Measurements from ENCODE around the gene PDE11A. TPM values are rescaled to one million over a fixed set of nuclear protein-coding genes. Genes with fewer than 3 reads are reported as not detected.

Gene PDE11A
- total RNA-seq, 5 donors from 2014 or later (not counting 1 experiment from before 2014, with no cell fraction given): not detected

- no peaks in the 10 kb centered on the region for H3K36me3 ChIP-seq (ENCODE audit: control insufficient read depth in 2 of 2, extremely low read depth in 1 of 2, insufficient read depth in 1 of 2, low read length in 1 of 2)
- CTCF ChIA-PET: no interaction called here
- DNase-seq: no peak
- no peak overlapping the region for H3K4me3 ChIP-seq (ENCODE audit: control insufficient read depth in 1 of 2, extremely low read depth in 1 of 2, low read length in 1 of 2)
- Mint-ChIP-seq H3K4me3 (no peak overlapping the region), H3K27ac (no peak overlapping the region), H3K27me3 (peaks cover 17 to 19% of the 10 kb centered on the region in 2 donors), H3K4me1 (no peaks in the 10 kb centered on the region), H3K9me3 (no peaks in the 10 kb centered on the region), H3K36me3 (no peaks in the 10 kb centered on the region)
- ATAC-seq (replicated peaks in 1 of 4): no peak
- H3K4me1 ChIP-seq (ENCODE audit: control insufficient read depth in 1 of 2, extremely low read depth in 1 of 2, insufficient read depth in 2 of 2, low read length in 2 of 2): no peaks in the 10 kb centered on the region
- no peaks in the 10 kb centered on the region for H3K27me3 ChIP-seq (replicated peaks in 1 of 2; ENCODE audit: control insufficient read depth in 2 of 2, extremely low read depth in 1 of 2, insufficient read depth in 2 of 2, low read length in 1 of 2)
- no peaks in the 10 kb centered on the region for H3K9me3 ChIP-seq
- H3K27ac ChIP-seq (ENCODE audit: low read length): no peak overlapping the region
- POLR2A ChIA-PET: no interaction called here
- 78% methylated on average over 2 of the region's 3 CpGs for WGBS (ENCODE audit: insufficient coverage)
Observed at GRCh38 chr2:177698281-177698680, 374.3 kb downstream of the PDE11A start.

GRCh38 chr2:177694348-177694747, 378.2 kb downstream of the PDE11A start:
- H3K4me1 ChIP-seq (ENCODE audit: control insufficient read depth in 1 of 2, extremely low read depth in 1 of 2, insufficient read depth in 2 of 2, low read length in 2 of 2): no peaks in the 10 kb centered on the region
- POLR2A ChIA-PET: interaction anchor here in 1 of 2 donors (0.6 kb wide), 1 partner anchor 45 kb away, joined by 4 read pairs; no protein-coding TSS in a partner anchor
- DNase-seq (no peak), ATAC-seq (replicated peaks in 1 of 4) (no peak)
- no peaks in the 10 kb centered on the region for H3K9me3 ChIP-seq
- no peaks in the 10 kb centered on the region for H3K36me3 Mint-ChIP-seq
- no peak overlapping the region for H3K4me3 Mint-ChIP-seq
- H3K27me3 ChIP-seq (replicated peaks in 1 of 2; ENCODE audit: control insufficient read depth in 2 of 2, extremely low read depth in 1 of 2, insufficient read depth in 2 of 2, low read length in 1 of 2): no peaks in the 10 kb centered on the region
- H3K27ac Mint-ChIP-seq: no peak overlapping the region
- H3K4me1 Mint-ChIP-seq: no peaks in the 10 kb centered on the region
- H3K36me3 ChIP-seq (ENCODE audit: control insufficient read depth in 2 of 2, extremely low read depth in 1 of 2, insufficient read depth in 1 of 2, low read length in 1 of 2): no peaks in the 10 kb centered on the region
- no peak overlapping the region for H3K27ac ChIP-seq (ENCODE audit: low read length)
- H3K27me3 Mint-ChIP-seq: peaks cover 16 to 17% of the 10 kb centered on the region in 2 donors
- no peaks in the 10 kb centered on the region for H3K9me3 Mint-ChIP-seq
- CTCF ChIA-PET: interaction anchor here in 1 of 2 donors (1.5 kb wide), 1 partner anchor 20 kb away, joined by 4 read pairs; no protein-coding TSS in a partner anchor
- H3K4me3 ChIP-seq (ENCODE audit: control insufficient read depth in 1 of 2, extremely low read depth in 1 of 2, low read length in 1 of 2): no peak overlapping the region

DNA sequence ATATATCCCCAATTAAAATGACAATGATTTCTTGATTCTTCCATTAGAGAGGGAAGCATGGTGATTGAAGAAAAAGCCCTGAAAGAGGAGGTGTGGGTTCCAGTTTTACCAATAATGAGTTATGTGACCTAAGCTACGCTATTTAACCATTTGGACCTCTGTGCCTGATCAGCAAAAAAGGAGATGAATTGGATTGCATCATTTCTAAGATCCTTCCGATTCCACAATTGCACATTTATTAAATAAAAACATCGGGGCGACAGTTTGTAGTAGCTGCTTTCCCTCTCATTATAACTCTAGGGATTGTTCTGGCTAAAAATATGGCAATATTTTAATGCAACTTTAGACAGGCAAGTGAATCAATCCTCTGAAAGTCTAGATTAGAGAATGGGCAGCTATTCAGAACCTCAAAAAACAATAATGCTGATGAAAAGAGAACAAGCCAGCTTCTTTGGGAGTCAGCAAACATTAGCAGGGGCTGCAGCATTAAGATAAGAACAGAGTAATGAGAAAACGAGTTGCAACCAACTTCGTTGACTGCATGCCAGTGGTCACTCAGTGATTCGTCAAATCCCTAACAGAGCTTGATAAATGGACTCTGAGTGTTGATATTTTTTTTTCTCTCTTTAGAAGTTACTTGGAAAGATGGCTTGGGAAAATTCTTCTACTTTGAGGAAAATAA, 378.8 kb downstream of the PDE11A start:
- peaks cover 16 to 17% of the 10 kb centered on the region in 2 donors for H3K27me3 Mint-ChIP-seq

GRCh38 chr2:177692783-177693269, 379.8 kb downstream of the PDE11A start:
- POLR2A ChIA-PET: no interaction called here
- H3K9me3 Mint-ChIP-seq: no peaks in the 10 kb centered on the region
- Histone ChIP-seq H3K27me3 (replicated peaks in 1 of 2; ENCODE audit: control insufficient read depth in 2 of 2, extremely low read depth in 1 of 2, insufficient read depth in 2 of 2, low read length in 1 of 2) (no peaks in the 10 kb centered on the region), H3K4me1 (ENCODE audit: control insufficient read depth in 1 of 2, extremely low read depth in 1 of 2, insufficient read depth in 2 of 2, low read length in 2 of 2) (no peaks in the 10 kb centered on the region), H3K27ac (ENCODE audit: low read length) (no peak overlapping the region), H3K4me3 (ENCODE audit: control insufficient read depth in 1 of 2, extremely low read depth in 1 of 2, low read length in 1 of 2) (no peak overlapping the region), H3K36me3 (ENCODE audit: control insufficient read depth in 2 of 2, extremely low read depth in 1 of 2, insufficient read depth in 1 of 2, low read length in 1 of 2) (no peaks in the 10 kb centered on the region), H3K9me3 (no peaks in the 10 kb centered on the region)
- DNase-seq: no peak
- H3K27me3 Mint-ChIP-seq: peaks cover 14 to 17% of the 10 kb centered on the region in 2 donors
- no peak for ATAC-seq (replicated peaks in 1 of 4)
- CTCF ChIA-PET: no interaction called here
- H3K4me3 Mint-ChIP-seq: no peak overlapping the region
- WGBS (ENCODE audit: insufficient coverage): 93% methylated on average over 3 of the region's 4 CpGs
- no peaks in the 10 kb centered on the region for H3K4me1 Mint-ChIP-seq
- no peak overlapping the region for H3K27ac Mint-ChIP-seq
- no peaks in the 10 kb centered on the region for H3K36me3 Mint-ChIP-seq

More for the DNA sequence above, 378.8 kb downstream of the PDE11A start:
- Histone ChIP-seq H3K36me3 (ENCODE audit: control insufficient read depth in 2 of 2, extremely low read depth in 1 of 2, insufficient read depth in 1 of 2, low read length in 1 of 2) (no peaks in the 10 kb centered on the region), H3K27ac (ENCODE audit: low read length) (no peak overlapping the region), H3K27me3 (replicated peaks in 1 of 2; ENCODE audit: control insufficient read depth in 2 of 2, extremely low read depth in 1 of 2, insufficient read depth in 2 of 2, low read length in 1 of 2) (no peaks in the 10 kb centered on the region), H3K4me3 (ENCODE audit: control insufficient read depth in 1 of 2, extremely low read depth in 1 of 2, low read length in 1 of 2) (no peak overlapping the region), H3K4me1 (ENCODE audit: control insufficient read depth in 1 of 2, extremely low read depth in 1 of 2, insufficient read depth in 2 of 2, low read length in 2 of 2) (no peaks in the 10 kb centered on the region), H3K9me3 (no peaks in the 10 kb centered on the region)
- Mint-ChIP-seq H3K27ac (no peak overlapping the region), H3K4me3 (no peak overlapping the region), H3K4me1 (no peaks in the 10 kb centered on the region), H3K9me3 (no peaks in the 10 kb centered on the region), H3K36me3 (no peaks in the 10 kb centered on the region)
- ATAC-seq (replicated peaks in 1 of 4) (no peak), DNase-seq (no peak)
- 92% methylated on average over 2 of the region's 7 CpGs for WGBS (ENCODE audit: insufficient coverage)
- ChIA-PET CTCF (interaction anchor here in 1 of 2 donors (1.5 kb wide), 1 partner anchor 20 kb away, joined by 4 read pairs; no protein-coding TSS in a partner anchor), POLR2A (no interaction called here)

DNA sequence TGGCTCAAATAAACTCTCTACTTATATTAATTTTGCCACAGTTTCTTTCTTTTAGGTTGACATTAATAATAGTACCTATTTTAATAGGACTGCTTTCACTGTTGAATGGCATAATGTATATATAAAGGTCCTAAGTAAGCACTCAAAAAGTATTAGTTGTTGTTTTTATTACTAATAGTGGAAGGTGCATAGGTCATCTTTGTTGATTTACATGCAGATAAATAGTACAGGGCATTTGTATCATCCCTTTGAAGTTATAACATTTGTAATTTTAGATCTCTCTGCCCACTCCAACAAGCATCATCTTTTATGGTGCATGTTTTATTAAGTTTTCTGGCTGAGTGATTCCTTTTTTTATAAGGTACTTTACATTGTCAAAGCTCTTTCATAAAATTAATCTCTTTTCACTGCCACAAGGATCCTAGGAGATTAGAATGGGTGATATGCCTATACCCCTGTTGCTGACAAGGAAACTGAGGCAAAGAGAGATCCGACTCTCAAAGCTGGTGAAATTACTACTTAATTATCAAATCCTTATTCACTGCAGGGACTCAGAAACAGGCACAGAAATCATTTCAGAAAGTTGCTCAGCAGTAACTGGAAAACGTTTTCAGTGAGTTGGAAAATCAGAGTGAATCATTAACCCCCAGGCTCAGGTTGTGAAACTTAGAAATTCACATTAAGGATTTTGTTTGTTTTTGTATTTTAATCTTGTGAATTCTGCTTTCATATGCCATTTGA, 380.4 kb downstream of the PDE11A start:
- Mint-ChIP-seq H3K9me3 (no peaks in the 10 kb centered on the region), H3K4me3 (no peak overlapping the region), H3K27me3 (peaks cover 14 to 17% of the 10 kb centered on the region in 2 donors), H3K36me3 (no peaks in the 10 kb centered on the region), H3K4me1 (no peaks in the 10 kb centered on the region), H3K27ac (no peak overlapping the region)
- no CpG with 5 or more reads among the region's 2 CpGs for WGBS (ENCODE audit: insufficient coverage)
- H3K4me1 ChIP-seq (ENCODE audit: control insufficient read depth in 1 of 2, extremely low read depth in 1 of 2, insufficient read depth in 2 of 2, low read length in 2 of 2): no peaks in the 10 kb centered on the region
- no peaks in the 10 kb centered on the region for H3K36me3 ChIP-seq (ENCODE audit: control insufficient read depth in 2 of 2, extremely low read depth in 1 of 2, insufficient read depth in 1 of 2, low read length in 1 of 2)
- ATAC-seq (replicated peaks in 1 of 4) (no peak), DNase-seq (no peak)
- no peak overlapping the region for H3K4me3 ChIP-seq (ENCODE audit: control insufficient read depth in 1 of 2, extremely low read depth in 1 of 2, low read length in 1 of 2)
- H3K27me3 ChIP-seq (replicated peaks in 1 of 2; ENCODE audit: control insufficient read depth in 2 of 2, extremely low read depth in 1 of 2, insufficient read depth in 2 of 2, low read length in 1 of 2): no peaks in the 10 kb centered on the region
- no peak overlapping the region for H3K27ac ChIP-seq (ENCODE audit: low read length)
- POLR2A ChIA-PET: no interaction called here
- CTCF ChIA-PET: no interaction called here
- H3K9me3 ChIP-seq: no peaks in the 10 kb centered on the region

GRCh38 chr2:177691177-177691576, 381.4 kb downstream of the PDE11A start:
- Mint-ChIP-seq H3K4me3 (no peak overlapping the region), H3K9me3 (no peaks in the 10 kb centered on the region), H3K4me1 (no peaks in the 10 kb centered on the region), H3K27me3 (peaks cover 9 to 15% of the 10 kb centered on the region in 2 donors), H3K36me3 (no peaks in the 10 kb centered on the region), H3K27ac (no peak overlapping the region)
- 0% methylated on average over 1 of the region's 1 CpG for WGBS (ENCODE audit: insufficient coverage)
- Histone ChIP-seq H3K36me3 (ENCODE audit: control insufficient read depth in 2 of 2, extremely low read depth in 1 of 2, insufficient read depth in 1 of 2, low read length in 1 of 2) (no peaks in the 10 kb centered on the region), H3K4me3 (ENCODE audit: control insufficient read depth in 1 of 2, extremely low read depth in 1 of 2, low read length in 1 of 2) (no peak overlapping the region), H3K27ac (ENCODE audit: low read length) (no peak overlapping the region), H3K4me1 (ENCODE audit: control insufficient read depth in 1 of 2, extremely low read depth in 1 of 2, insufficient read depth in 2 of 2, low read length in 2 of 2) (no peaks in the 10 kb centered on the region), H3K27me3 (replicated peaks in 1 of 2; ENCODE audit: control insufficient read depth in 2 of 2, extremely low read depth in 1 of 2, insufficient read depth in 2 of 2, low read length in 1 of 2) (no peaks in the 10 kb centered on the region), H3K9me3 (no peaks in the 10 kb centered on the region)
- ATAC-seq (replicated peaks in 1 of 4): no peak
- POLR2A ChIA-PET: no interaction called here
- CTCF ChIA-PET: no interaction called here
- no peak for DNase-seq

All from T-cell (primary cell).